ENCODE measurements around the gene RHCG.

Gene RHCG

DNA sequence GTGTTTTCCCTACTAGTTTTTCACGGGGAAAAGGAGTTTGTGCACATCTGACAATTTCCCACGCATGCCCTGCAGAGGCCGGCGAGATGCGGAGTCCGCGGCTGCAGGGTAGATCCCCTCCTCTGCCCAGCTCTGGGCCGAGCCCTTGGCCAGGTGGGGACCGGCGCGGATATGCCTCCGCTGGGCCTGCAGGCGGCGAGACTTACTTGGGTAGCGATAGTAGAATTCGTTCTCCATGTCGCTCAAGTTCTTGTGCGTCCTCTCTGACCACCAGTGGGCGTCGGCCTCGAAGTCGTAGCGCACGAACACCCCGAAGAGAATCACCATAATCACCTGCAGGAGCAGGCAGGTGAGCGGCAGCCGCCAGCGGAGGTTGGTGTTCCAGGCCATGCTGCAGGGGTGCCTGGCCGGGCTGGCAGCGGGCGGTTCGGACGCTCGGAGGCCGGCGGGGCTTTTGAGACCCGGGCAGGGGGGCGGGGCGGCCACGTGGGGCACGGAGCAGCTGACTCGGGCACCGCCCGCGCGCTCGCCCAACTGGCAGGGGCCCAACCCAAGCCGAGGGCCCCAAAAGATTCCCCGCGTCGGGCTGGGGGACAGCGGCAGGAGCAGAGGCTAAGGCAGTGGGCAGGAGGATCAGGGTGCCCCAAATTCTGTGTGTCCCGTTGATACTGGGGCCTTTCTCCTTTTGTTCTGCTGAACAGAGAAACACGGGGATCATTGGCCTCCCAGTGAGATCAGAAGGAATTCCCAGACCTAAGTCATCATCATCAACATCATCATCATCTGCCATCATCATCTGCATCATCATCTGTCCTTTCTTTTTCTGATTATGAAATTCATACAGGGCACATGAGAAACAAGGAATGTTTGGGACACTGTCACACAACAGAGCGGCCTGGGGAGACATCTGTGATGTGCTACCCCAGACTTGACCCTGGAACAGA is at the start of gene RHCG:
Gene RHCG (minus strand): TSS at position 429 of the 944 bp plus-strand sequence. CDS start 39 bp downstream, at position 390.
- DNase-seq = no peak

- DNase-seq = no peak
Measured at GRCh38 chr15:89543389-89543788, 47.0 kb upstream of the RHCG start.

- DNase-seq = no peak
Measured at GRCh38 chr15:89542369-89542768, 46.0 kb upstream of the RHCG start.

GRCh38 chr15:89539027-89539426 is 42.6 kb upstream of the RHCG start:
- no peak for DNase-seq

DNA sequence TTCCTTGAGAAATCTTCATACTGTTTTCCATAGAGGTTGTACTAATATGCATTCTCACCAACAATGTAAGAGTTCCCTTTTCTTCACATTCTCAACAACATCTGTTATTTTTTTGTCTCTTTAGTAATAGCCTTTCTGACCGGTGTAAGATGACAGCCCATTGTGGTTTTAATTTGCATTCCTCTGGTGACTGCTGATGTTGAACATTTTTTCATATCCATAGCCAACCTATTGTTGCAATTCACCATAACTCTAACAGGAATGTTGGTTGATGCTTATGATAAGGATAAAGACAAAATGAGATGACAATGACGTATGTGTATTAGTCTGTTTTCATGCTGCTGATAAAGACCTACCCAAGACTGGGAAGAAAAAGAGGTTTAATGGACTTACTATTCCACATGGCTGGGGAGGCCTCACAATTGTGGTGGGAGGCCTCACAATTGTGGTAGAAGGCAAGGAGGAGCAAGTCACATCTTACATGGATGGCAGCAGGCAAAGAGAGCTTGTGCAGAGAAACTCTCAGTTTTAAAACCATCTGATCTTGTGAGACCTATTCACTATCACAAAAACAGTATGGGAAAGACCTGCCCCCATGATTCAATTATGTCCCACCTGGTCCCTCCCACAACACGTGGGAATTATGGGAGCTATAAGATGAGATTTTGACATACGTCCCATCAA is 37.6 kb upstream of the RHCG start:
- no peak for DNase-seq

DNA sequence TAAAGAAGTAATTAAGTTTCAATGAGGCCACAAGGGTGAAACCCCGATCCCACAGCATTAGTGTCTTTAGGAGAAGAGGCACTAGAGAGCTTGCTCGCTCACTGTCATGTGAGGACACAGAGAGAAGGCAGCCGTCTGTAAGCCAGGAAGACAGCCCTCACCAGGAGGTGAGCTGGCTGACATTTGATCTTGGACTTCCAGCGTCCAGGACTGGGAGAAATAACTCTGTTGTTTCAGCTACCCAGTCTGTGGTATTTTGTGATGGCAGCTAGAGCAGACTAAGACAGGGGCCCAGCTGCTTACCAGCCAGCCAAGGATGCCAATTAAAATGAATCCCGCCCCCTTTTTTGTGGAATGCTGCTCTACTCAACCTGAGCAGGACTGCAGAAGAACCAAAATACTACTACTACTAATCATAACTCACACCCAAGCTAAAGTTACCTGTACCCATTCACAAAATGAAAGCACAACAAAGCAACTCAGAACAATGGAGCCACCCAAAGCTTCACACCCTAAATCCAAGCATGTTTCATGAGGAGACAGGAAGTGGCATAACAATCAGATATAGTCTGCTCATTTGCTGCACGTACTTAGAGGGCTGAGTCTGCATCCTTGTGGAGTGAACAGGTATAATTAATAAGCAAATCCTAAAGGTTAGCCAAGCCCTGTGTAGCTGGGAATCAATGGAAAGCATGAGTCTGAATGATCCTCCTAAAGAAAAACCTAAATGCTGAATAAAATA is 35.6 kb upstream of the RHCG start:
- no peak for DNase-seq

GRCh38 chr15:89530976-89531375 is 34.6 kb upstream of the RHCG start:
- no peak for DNase-seq

DNA sequence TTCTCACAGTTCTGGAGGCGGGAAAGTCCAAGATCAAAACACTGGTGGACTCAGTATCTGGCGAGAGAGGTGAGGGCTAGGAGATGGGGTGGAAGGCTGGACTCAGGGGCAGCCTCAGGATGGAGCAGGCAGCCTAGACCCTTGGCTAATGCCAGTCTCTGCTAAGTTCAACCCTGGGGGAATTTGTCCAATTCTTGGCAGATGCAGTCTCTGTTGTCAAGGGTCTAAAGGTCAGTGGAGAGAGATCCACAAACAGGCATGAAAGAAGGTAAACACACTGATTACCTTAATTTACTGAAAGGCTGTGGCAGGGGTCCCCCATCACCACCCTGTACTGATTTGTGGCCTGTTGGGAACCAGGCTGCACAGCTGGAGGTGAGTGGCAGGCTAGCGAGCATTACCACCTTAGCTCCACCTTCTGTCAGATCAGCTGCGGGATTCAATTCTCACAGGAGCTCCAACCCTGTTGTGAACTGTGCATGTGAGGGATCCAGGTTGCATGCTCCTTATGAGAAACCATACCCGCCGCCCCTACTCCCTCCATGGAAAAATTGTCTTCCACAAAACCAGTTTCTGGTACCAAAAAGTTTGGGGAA is 32.5 kb upstream of the RHCG start:
- no peak for DNase-seq

DNA sequence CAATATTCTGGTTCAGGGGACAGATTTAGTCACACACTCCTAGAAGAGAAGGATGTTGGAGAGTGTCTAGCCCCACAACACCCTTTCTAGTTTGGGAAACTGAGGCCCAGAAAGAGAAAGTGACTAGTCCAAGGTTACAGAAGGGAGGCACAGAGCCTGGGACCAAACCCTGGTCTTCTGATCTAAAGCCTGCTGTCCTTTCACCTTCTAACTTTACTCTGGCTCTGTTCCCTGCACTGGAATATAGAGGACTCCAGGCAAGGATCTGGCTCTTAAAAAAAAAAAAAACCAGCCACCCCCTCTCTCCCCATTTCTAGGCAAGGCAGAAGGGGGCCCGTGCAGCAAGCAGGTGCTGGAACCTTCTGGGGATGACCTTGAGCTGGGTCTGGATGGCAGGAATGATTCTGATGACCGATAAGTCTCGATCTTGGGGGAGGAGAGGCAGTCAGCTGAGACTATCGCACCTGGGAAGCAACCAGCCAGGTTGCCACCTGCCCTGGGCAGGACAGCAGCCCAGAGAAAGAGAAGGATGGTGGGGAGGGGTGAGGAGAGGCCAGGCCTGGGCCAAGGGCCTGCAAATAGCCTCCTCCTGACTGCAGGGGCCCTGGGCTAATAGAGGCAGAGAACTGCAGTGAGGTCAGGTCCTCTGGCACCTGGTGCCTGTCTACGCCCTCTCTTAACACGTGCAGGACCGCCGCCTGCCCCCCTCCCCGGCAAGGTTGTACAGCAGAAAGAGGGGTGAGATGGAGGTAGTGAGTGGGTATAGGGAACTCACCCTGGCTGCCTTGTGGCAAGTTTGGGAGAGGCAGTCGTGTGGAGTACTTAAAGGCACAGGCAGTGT is 30.4 kb upstream of the RHCG start:
- no peak for DNase-seq

- DNase-seq = no peak
Measured at GRCh38 chr15:89526181-89526580, 29.8 kb upstream of the RHCG start.

DNA sequence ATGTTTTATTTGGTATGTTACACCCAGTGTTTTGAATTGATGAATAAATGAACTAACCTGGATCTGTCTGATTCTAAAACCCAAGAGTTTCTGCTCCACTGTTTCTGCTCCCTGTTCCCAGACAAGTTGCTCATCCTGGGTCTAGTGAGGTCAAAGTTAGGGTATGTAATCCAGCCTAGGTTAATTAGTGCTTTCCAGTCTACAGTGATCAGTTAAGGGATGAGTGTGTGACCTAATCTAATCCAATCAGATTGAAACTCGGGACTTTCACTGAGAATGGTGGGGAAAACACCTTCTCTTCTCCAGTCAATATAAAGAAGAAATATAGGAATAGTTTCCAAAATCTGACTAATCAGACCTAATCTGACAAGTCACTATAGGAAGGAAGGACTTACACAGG is 27.8 kb upstream of the RHCG start:
- no peak for DNase-seq

DNA sequence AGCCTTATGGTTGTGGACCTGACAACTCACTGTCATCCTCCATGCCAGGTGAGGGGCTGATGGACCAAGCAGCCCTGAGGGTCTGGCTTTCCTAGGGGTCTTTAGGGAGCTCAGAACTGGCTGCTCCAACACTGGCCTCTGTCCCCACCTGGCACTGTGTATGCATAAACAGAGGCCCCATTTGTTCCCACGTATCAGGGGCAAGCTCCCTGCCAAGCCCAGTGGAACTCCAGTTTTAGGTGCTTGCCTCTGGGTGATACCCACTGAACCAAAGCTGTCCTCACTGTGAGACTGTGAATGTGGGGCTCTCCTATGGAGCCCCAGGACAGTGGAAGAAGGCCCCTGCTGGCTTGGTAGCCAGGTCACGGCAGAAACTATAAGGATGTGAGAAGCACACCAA is 26.7 kb upstream of the RHCG start:
- DNase-seq = no peak

DNA sequence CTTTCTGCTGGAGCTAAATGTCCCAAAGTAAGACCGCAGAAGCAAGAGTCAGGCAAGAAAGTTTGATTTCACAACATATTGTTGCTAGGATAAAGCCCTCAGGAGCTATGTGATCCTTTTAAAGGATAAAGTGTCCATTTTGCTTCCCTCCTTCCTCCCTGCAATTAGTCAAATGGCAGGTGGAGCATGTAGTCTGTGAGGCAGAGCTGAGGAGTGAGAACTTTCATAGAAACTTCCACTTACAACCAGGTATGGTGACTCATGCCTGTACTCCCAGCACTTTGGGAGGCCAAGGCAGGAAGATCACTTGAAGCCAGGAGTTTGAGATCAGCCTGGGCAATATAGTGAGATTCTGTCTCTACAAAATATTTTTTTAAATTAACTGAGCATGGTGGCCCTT is 25.2 kb upstream of the RHCG start:
- DNase-seq = no peak

DNA sequence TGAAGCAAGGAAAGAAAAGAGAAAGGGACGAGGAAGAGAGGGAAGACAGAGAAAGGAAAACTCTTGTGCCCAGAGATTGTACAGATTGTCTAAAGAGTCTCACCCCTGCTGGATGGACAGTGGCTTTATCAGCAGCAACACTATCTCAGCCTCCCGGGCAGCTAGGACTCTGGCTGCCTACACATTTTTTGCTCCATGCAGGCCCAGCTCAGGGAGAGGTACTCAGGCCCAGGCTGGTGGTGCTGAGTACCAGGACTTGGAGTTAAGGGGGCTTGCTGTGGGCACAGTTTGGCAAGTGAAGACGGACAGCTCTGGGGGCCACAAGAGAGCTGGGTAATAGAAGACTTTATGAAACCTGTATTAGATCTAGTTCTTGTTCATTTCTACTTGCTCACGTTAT is 19.1 kb upstream of the RHCG start:
- DNase-seq = no peak

- DNase-seq = no peak
Measured at GRCh38 chr15:89514596-89515406, 18.4 kb upstream of the RHCG start.

GRCh38 chr15:89514186-89514585 is 17.8 kb upstream of the RHCG start:
- DNase-seq = no peak

GRCh38 chr15:89513284-89513683 is 16.9 kb upstream of the RHCG start:
- DNase-seq = no peak

DNA sequence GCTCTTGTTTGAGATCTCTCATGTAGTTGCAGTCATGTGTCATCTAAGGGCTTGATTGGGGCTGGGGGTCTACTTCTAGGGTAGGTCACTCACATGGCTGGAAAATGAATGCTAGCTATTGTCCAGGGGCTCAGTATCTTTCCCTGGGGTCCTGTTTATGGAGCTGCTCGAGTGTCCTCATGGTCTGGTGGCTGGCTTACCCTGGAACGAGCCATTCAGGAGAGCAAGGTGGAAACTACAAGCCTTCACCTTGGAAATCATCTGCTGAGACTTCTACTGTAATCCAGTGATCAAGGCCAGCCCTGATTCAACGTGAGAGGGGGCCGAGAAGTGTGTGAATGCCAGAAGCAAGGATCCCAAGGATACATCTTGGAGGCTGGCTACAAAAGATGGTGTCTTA is 16.2 kb upstream of the RHCG start:
- DNase-seq = no peak

- no peak for DNase-seq
Measured at GRCh38 chr15:89506026-89506686, 9.8 kb upstream of the RHCG start.

DNA sequence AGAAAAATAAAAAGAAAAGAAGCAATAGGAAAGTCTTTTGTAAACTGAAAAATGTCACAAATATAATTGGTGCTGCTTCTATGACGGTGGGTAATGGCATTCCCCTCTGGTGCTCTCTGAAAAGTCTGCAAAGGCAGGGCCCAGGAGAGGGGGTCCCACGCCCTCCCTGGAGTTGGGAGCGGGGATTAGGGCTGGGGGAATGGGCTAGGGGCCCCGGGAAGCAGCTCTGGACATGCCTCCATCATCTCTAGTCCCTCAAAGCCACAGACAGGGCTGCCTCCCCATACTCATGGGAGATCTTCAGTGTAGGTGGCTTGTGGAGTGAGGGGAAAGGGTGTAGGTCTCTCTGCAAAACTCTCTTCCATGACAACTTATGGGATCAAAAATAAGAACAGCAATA is 7.8 kb upstream of the RHCG start:
- DNase-seq = no peak

All from SHP77 (cell line).